HepG2 (cell line): ENCODE results near the gene PDE8B. TPM values are rescaled to one million over a fixed set of nuclear protein-coding genes. Genes with fewer than 3 reads are reported as not detected.

Experiments
- ATAC-seq: fragments of 200-7000 bp; cut with Tn5 transposase; 3 replicates; pipeline ENCODE4 v1.9.1; 2020; ENCODE audit warnings: mild to moderate bottlenecking, moderate library complexity
- BruUV-seq: library from RNA; stranded (reverse); fragments of 400-500 nt; replicated peaks from 2 replicates; lab custom pipeline; 2021; lab: Mats Ljungman, UMichigan
- CTCF ChIA-PET: fragments of 300-600 bp; formaldehyde crosslinking; extraction: SDS; loops from one replicate; lab custom pipeline; 2021; ENCODE audit warnings: low total read pairs, inconsistent platforms, low intra/inter-chr PET ratio; lab: Yijun Ruan, JAX
- POLR2A ChIA-PET: fragments of 350-600 bp; sonication (Branson Sonifier 250); formaldehyde crosslinking; loops from one replicate; lab custom pipeline; 2020; ENCODE audit warnings: antibody characterized with exemption, inconsistent platforms; lab: Yijun Ruan, JAX
- DNase-seq: peaks from one replicate; pipeline ENCODE4 v3.0.0-alpha.2; 2015; ENCODE audit warnings: low spot score
- FAIRE-seq: peaks from 3 replicates; lab custom pipeline; 2011; peaks lifted over from hg19 to GRCh38; lab: Jason Lieb, UNC
- H2AFZ ChIP-seq: one replicate; pipeline ENCODE4 v1.6.1; 2011; ENCODE audit warnings: low read length, inconsistent platforms
- H3K27ac ChIP-seq: fragments of 300-600 bp; 3 replicates; pipeline ENCODE4 v1.8.0; 2011; ENCODE audit warnings: mixed run types, mild to moderate bottlenecking, mixed read lengths, low read length, inconsistent platforms; ENCODE audit not compliant: insufficient read depth; ENCODE audit errors: extremely low read length
- H3K27me3 ChIP-seq, 2 experiments: fragments of 200-600 bp in 1 of 2; 2 replicates in 1 of 2; 3 replicates in 1 of 2; pipeline versions ENCODE4 v1.6.0 to v1.8.0; 2011; ENCODE audit warnings: low read length in 2 of 2, mild to moderate bottlenecking in 2 of 2, moderate library complexity in 2 of 2, inconsistent platforms in 1 of 2; ENCODE audit not compliant: insufficient read depth in 2 of 2, control insufficient read depth in 1 of 2
- H3K36me3 ChIP-seq, 2 experiments: fragments of 200-600 bp in 1 of 2; replicated peaks in 1 of 2; 2 replicates in 1 of 2; 3 replicates in 1 of 2; pipeline versions ENCODE4 v1.5.1 to v1.8.0; 2011; ENCODE audit warnings: low read length in 2 of 2, inconsistent platforms in 1 of 2; ENCODE audit not compliant: insufficient read depth in 2 of 2, control insufficient read depth in 1 of 2
- H3K4me1 ChIP-seq: 2 replicates; pipeline ENCODE4 v1.5.1; 2012; ENCODE audit warnings: low read length, inconsistent platforms; ENCODE audit not compliant: insufficient read depth
- H3K4me2 ChIP-seq: 2 replicates; pipeline ENCODE4 v1.6.0; 2011; ENCODE audit warnings: low read depth, low read length, inconsistent platforms
- H3K4me3 ChIP-seq, 3 experiments: fragments of 200-600 bp in 1 of 3; sonication (generic), shearing (Covaris generic) in 1 of 3; replicated peaks in 1 of 3; 2 replicates each; pipeline ENCODE4 v1.5.1; 2011 to 2016; ENCODE audit warnings: low read length in 3 of 3, inconsistent platforms in 2 of 3, low read depth in 2 of 3, mild to moderate bottlenecking in 2 of 3, control low read depth in 1 of 3, mixed read lengths in 1 of 3; ENCODE audit not compliant: insufficient read depth in 1 of 3
- H3K79me2 ChIP-seq: one replicate; pipeline ENCODE4 v1.6.1; 2011; ENCODE audit warnings: low read length, inconsistent platforms; ENCODE audit not compliant: insufficient read depth
- H3K9ac ChIP-seq: 2 replicates; pipeline ENCODE4 v1.6.0; 2011; ENCODE audit warnings: mild to moderate bottlenecking, low read depth, low read length, inconsistent platforms; ENCODE audit not compliant: insufficient read depth
- H3K9me3 ChIP-seq: 2 replicates; pipeline ENCODE4 v1.5.1; 2012; ENCODE audit warnings: mild to moderate bottlenecking, low read length
- H4K20me1 ChIP-seq: 2 replicates; pipeline ENCODE4 v1.6.0; 2011; ENCODE audit warnings: inconsistent platforms, mild to moderate bottlenecking, low read length, moderate library complexity; ENCODE audit not compliant: insufficient read depth
- HCFC1 ChIP-seq: fragments of 150-350 bp; IDR thresholded peaks from 2 replicates; pipeline ENCODE4 v1.6.1; 2014; ENCODE audit warnings: low read depth, low read length
- KDM3A ChIP-seq: IDR thresholded peaks from 2 replicates; pipeline ENCODE4 v1.6.1; 2018; ENCODE audit warnings: low read depth, missing compliant biosample characterization
- NFE2 ChIP-seq: sonication (generic); formaldehyde crosslinking; IDR thresholded peaks from 2 replicates; pipeline ENCODE4 v1.4.0; 2020; ENCODE audit warnings: missing genetic modification reagents
- NFKBIZ ChIP-seq: IDR thresholded peaks from 2 replicates; pipeline ENCODE4 v1.6.1; 2018; ENCODE audit warnings: missing genetic modification reagents, missing compliant biosample characterization
- NONO ChIP-seq, 2 experiments: fragments of 450-650 bp in 1 of 2; sonication (generic) in 1 of 2; formaldehyde crosslinking in 1 of 2; IDR thresholded peaks in 1 of 2; conservative IDR thresholded peaks in 1 of 2; 2 replicates each; pipeline versions ENCODE4 v1.6.1 to v1.8.0; 2017 to 2022; ENCODE audit warnings: mild to moderate bottlenecking in 1 of 2, missing genetic modification reagents in 1 of 2, moderate library complexity in 1 of 2
- SMAD3 ChIP-seq: sonication (generic); formaldehyde crosslinking; IDR thresholded peaks from 2 replicates; pipeline ENCODE4 v1.4.0; 2020; ENCODE audit warnings: missing genetic modification reagents
- SP4 ChIP-seq: sonication (generic); formaldehyde crosslinking; IDR thresholded peaks from 2 replicates; pipeline ENCODE4 v1.8.1; 2023; ENCODE audit warnings: mild to moderate bottlenecking, missing genetic modification reagents
- ZNF335 ChIP-seq: sonication (generic); formaldehyde crosslinking; IDR thresholded peaks from 2 replicates; pipeline ENCODE4 v1.4.0; 2020; ENCODE audit warnings: missing genetic modification reagents
- ZNF563 ChIP-seq: sonication (generic); formaldehyde crosslinking; IDR thresholded peaks from 2 replicates; pipeline ENCODE4 v1.8.0; 2022; ENCODE audit warnings: mild to moderate bottlenecking, moderate library complexity, missing genetic modification reagents
- ZSCAN12 ChIP-seq: sonication (generic); formaldehyde crosslinking; IDR thresholded peaks from 2 replicates; pipeline ENCODE4 v1.9.0; 2021; ENCODE audit warnings: mild to moderate bottlenecking, missing genetic modification reagents
- ZSCAN31 ChIP-seq: sonication (generic); formaldehyde crosslinking; IDR thresholded peaks from 2 replicates; pipeline ENCODE4 v1.5.0; 2020; ENCODE audit warnings: low read depth, mild to moderate bottlenecking, missing genetic modification reagents
- WGBS: methylation state at CpG from one replicate; pipeline ENCODE4 v1.1.6; 2017; ENCODE audit warnings: low lambda C conversion rate; 5-methylcytosine and 5-hydroxymethylcytosine counted together
- in situ Hi-C: cut with HindIII; loops from 2 replicates; pipeline ENCODE4 v1.10.0; 2017; ENCODE audit warnings: low pct_unique_long_range_greater_than_20kb; ENCODE audit not compliant: extremely low pct_ligation_motif_present
- intact Hi-C: fragments of 100-400 bp; cut with micrococcal nuclease; formaldehyde crosslinking; loops from one replicate; pipeline ENCODE4 v1.10.0; 2022; ENCODE audit not compliant: unreplicated experiment
- polyA plus RNA-seq, 8 experiments: library from polyadenylated mRNA; depleted of rRNA in 3 of 8; stranded (reverse) in 7 of 8; unstranded in 1 of 8; fragments of >200 nt; fragmentation: Illumina TruSeq in 4 of 8; extraction: Trizol in 4 of 8; gene quantifications; 2 replicates each; pipeline versions ENCODE4 v1.2.1 to v1.2.3, GENCODE V29; 2011 to 2016; ENCODE audit warnings: low read depth in 4 of 8, missing spikeins in 1 of 8, mixed read lengths in 1 of 8; ENCODE audit not compliant: insufficient read depth in 1 of 8
- total RNA-seq, 5 experiments: library from RNA; depleted of rRNA; stranded (reverse); fragments of >200 nt; fragmentation: Illumina TruSeq; extraction: Trizol; gene quantifications; 2 replicates each; pipeline ENCODE4 v1.2.3, GENCODE V29; 2016; ENCODE audit warnings: low read depth in 1 of 5

The PDE8B gene
- total and polyA plus RNA-seq, 2 of the 13 experiments (the other 11 are each of a cell fraction or from before 2014, with no cell fraction given): 0.07 TPM; not detected in 1

DNA sequence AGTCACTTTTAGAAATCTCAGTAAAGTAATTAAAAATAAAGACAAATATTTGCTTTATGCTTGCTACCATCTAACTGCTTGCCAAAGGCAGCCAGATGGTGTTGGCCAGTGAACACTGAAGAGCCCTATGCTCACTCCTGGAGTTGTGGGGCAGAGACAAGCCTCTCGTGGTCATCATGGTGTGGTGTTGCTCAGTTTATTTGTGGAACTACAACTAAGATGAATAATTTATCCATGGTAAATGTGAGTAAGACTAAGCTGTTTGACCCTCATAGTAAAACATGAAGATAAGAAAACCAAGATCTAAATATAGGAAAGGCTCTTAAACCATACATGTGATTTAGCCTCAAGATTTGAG, 100.7 kb downstream of the PDE8B start (continued):
- TF ChIP-seq SMAD3 (CRISPR knock-in tag): no peak
- TF ChIP-seq ZNF563 (CRISPR knock-in tag): no peak
- no peak for TF ChIP-seq NFKBIZ (CRISPR knock-in tag)
- TF ChIP-seq, all 625 proteins: peak for 0

DNA sequence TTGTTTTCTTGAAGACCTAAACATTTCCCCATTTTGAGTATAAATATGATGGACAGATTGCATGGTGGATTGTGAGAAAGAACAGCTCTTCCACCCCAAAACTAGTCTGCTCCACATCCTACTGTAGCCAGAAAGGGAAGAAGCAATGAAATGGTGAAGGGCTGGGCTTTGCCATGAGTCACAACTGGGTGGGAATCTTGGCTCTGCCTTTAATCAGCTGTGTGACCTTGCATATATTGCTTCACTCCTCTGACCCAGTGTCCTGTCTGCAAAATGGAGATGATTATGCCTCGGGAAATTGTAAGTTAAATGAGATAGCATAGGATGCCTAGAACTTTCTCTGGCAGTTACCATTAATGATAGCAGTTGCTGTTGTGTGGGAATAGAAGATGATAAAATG, 101.9 kb downstream of the PDE8B start:
- no peaks in the 10 kb centered on the region for H4K20me1 ChIP-seq
- CTCF ChIA-PET: no interaction called here
- intact Hi-C loops (no loop called here), in situ Hi-C loops (no loop called here)
- TF ChIP-seq HCFC1 (no peak), ZNF335 (CRISPR knock-in tag) (no peak), NONO (IDR thresholded peaks at IDR 0.05) (no peak), NONO (CRISPR knock-in tag; conservative IDR thresholded peaks at IDR 0.05) (no peak), ZSCAN12 (CRISPR knock-in tag) (no peak), ZSCAN31 (CRISPR knock-in tag) (no peak), SP4 (CRISPR knock-in tag) (no peak), KDM3A (no peak), ZNF563 (CRISPR knock-in tag) (no peak), NFE2 (no peak)
- no peak overlapping the region for H2AFZ ChIP-seq
- ATAC-seq: no peak
- FAIRE-seq: no peak
- H3K4me2 ChIP-seq: no peak overlapping the region
- POLR2A ChIA-PET: no interaction called here
- H3K9me3 ChIP-seq: no peaks in the 10 kb centered on the region
- DNase-seq: no peak
- H3K4me1 ChIP-seq: peaks cover 14% of the 10 kb centered on the region
- H3K36me3 ChIP-seq: no peaks in the 10 kb centered on the region
- H3K9ac ChIP-seq: no peak overlapping the region
- no peaks in the 10 kb centered on the region for H3K79me2 ChIP-seq
- BruUV-seq: no TSS peak
- no peaks in the 10 kb centered on the region; a peak in 1 of 5 replicates for H3K27me3 ChIP-seq
- H3K27ac ChIP-seq: no peak overlapping the region
- WGBS: 0% methylated on average over 1 of the region's 1 CpG
- no peak overlapping the region for H3K4me3 ChIP-seq
